ENCODE results near the gene CABP1.

Gene CABP1

DNA sequence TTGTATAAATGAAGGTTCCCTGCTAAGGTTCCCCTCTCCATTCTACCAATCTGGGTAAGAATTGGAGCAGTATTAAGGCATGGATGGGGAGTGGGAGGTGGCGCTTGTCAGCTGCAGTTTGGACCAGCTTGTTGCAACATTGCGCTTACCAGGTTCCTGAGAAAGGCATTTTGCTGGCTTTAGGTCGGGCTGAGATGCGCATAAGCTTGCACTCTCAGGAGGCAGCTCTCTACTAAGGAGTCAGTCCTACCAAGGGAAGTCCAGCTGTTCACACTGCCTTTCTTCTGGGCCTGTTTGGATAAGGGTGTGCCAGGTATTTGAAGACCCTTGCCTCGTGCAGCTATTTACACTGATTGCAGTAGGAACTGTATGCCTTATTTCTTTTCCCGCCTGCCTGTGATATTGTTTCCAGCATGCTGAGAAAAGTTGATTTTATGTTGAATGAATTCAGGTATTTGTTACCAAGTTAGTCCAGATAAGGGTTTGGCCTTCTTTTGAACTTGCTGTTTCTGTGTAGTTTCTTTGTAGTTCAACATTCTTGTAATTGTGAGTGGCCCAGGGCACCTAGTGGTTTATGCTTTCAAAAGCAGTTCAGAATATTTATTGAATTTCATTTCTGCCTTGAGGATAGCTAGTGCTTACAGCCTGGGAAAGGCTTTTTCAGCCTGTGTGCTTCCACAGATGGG is 49.1 kb downstream of the CABP1 start:
- DNase-seq (ENCODE audit: insufficient read length, low spot score) (no peak), FAIRE-seq (no peak)
- TF ChIP-seq, protein P1, sequence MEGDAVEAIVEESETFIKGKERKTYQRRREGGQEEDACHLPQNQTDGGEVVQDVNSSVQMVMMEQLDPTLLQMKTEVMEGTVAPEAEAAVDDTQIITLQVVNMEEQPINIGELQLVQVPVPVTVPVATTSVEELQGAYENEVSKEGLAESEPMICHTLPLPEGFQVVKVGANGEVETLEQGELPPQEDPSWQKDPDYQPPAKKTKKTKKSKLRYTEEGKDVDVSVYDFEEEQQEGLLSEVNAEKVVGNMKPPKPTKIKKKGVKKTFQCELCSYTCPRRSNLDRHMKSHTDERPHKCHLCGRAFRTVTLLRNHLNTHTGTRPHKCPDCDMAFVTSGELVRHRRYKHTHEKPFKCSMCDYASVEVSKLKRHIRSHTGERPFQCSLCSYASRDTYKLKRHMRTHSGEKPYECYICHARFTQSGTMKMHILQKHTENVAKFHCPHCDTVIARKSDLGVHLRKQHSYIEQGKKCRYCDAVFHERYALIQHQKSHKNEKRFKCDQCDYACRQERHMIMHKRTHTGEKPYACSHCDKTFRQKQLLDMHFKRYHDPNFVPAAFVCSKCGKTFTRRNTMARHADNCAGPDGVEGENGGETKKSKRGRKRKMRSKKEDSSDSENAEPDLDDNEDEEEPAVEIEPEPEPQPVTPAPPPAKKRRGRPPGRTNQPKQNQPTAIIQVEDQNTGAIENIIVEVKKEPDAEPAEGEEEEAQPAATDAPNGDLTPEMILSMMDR (IDR thresholded peaks at IDR 0.05; ENCODE audit: insufficient read depth, missing control alignments) = no peak

DNA sequence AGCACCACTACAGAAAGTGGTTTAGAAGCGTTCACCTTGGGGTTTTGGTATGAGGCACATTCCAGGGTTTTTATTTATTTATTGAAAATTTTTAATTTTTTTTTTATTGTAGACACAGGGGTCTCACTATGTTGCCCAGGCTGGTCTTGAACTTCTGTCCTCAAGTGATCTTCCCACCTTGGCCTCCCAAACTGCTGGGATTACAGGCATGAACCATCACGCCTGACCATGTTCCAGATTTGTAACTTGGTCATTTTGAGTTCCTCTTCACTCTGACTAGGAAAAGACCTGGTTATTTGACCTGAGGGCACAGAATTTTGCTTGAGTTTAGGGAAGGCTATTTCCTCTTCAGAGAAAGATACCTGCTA is 49.6 kb downstream of the CABP1 start:
- TF ChIP-seq, protein P1 (IDR thresholded peaks at IDR 0.05; ENCODE audit: insufficient read depth, missing control alignments) = no peak
- DNase-seq (ENCODE audit: insufficient read length, low spot score) (no peak), FAIRE-seq (no peak)

DNA sequence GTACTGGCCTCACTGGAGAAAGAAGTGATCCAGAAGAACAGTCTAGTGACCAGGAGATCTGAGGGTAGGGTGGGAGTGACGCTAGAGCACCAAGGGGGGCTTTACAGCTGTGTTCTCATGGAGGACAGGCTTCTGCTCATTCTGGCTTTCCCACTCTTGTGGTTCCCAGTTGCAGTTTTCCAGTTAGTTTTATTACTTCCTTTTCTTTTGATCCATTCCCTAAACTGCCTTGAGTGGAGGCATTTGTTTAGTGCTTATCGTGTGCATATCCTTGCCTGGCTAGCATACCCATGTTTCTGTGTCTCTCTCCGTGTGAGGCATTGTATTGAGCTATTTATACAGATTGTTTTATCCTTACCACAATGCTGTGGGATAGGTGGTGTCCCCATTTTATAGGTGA is 50.6 kb downstream of the CABP1 start:
- FAIRE-seq (no peak), DNase-seq (ENCODE audit: insufficient read length, low spot score) (no peak)
- TF ChIP-seq, protein P1 (IDR thresholded peaks at IDR 0.05; ENCODE audit: insufficient read depth, missing control alignments) = no peak

DNA sequence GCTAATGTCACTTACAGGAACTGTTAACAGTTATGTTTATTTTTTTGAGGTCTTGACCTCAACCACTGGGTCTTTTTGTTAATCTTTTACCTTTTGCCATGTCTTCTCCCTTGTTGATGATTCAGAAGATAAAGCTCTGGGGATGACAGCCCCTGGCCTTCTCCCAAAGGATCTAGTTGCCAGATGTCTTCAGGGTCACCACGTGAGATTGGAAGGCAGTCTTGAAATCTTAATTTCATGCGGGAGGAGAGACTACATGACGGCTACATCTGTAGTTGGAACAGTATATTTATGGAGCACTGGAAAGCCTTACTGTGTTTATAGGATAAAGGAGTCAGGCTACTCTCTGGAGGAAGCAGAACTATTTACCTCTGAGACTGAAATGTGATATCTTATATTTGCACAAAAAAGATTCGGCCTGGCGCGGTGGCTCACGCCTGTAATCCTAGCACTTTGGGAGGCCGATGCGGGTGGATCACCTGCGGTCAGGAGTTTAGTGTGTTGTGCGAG is 52.2 kb downstream of the CABP1 start:
- FAIRE-seq = no peak
- no peak for DNase-seq (ENCODE audit: insufficient read length, low spot score)
- TF ChIP-seq, protein P1 (IDR thresholded peaks at IDR 0.05; ENCODE audit: insufficient read depth, missing control alignments) = no peak

DNA sequence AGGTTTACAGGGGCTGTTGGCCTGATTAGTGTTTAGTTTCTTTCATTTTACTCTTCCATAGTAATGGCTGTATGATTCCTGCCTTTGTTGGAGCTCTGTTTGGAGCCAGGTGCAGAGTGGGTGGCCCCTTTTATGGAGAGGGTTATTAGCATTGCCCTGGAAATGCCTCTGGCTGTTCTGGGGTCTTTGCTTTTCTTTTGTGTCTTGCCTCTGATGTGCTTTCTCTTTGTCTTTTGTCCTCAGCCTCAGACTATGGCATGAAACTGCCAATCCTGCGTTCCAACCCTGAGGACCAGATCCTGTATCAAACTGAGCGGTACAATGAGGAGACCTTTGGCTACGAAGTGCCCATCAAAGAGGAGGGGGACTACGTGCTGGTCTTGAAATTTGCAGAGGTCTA is 53.4 kb downstream of the CABP1 start:
- TF ChIP-seq, protein P1 (IDR thresholded peaks at IDR 0.05; ENCODE audit: insufficient read depth, missing control alignments) = no peak
- FAIRE-seq = no peak

DNA sequence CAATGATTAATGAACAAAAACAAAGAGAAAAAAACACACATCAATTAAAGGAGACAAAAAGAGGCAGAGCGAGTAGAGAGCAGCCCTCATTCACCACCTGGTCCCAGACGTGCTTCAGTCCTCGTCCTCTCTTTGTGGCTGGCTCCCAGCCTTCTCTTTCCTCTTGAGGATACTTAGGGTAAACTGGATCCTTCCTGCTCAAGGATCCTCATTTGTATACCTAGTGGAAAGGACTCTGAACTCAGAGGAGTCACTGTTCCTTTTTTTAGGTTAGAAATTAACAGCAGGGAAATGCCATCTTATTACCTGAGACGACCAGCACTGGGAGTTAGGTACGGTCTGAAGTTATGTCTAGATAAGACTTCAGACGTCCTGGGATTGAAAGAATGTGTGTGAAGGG is 56.2 kb downstream of the CABP1 start:
- TF ChIP-seq, protein P1 (IDR thresholded peaks at IDR 0.05; ENCODE audit: insufficient read depth, missing control alignments) = no peak
- DNase-seq (ENCODE audit: insufficient read length, low spot score) (no peak), FAIRE-seq (no peak)

More for the DNA sequence above, 53.4 kb downstream of the CABP1 start:
- no peak for DNase-seq (ENCODE audit: insufficient read length, low spot score)

DNA sequence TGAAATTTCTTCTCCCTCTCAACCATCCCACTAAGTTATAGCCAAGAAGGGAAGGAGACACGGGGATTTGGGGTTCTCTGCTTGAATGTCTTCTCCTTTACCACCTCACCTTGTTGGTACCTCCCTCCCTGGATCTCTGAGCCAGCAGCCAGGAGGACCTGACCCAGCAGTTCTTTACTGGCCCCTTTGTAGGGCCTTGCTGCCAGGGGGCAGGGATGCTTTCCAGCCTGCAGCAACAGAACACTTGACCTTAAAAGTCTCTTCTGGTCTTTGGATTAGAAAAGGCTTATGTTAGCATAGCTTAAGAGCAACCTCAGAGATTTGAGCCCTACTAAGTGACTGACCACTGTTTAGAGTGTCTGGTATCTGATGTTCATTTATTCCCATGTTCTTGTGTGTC is 56.9 kb downstream of the CABP1 start:
- TF ChIP-seq, protein P1 (IDR thresholded peaks at IDR 0.05; ENCODE audit: insufficient read depth, missing control alignments) = no peak
- FAIRE-seq (no peak), DNase-seq (ENCODE audit: insufficient read length, low spot score) (no peak)

Measured in D721Med (cell line).